GOT3 (cell line): Measurements from ENCODE around the gene GYS1.

Experiments used
- DNase-seq: peaks from one replicate; lab custom pipeline; 2025; ENCODE audit warnings: mixed read lengths; lab: John Stamatoyannopoulos, UW

The GYS1 gene

GRCh38 chr19:49017666-49018351, 24.7 kb upstream of the GYS1 start:
- DNase-seq, result no peak

- no peak for DNase-seq
These were observed 24.0 kb upstream of the GYS1 start, which contains the start of gene LHB for GRCh38 chr19:49017041-49017665. LHB (minus strand) TSS chr19:49017091; CDS start chr19:49017081, 10 bp downstream.

- no peak for DNase-seq
These were observed 23.1 kb upstream of the GYS1 start for GRCh38 chr19:49016067-49016839.

- DNase-seq, result no peak
These were observed 21.8 kb upstream of the GYS1 start for GRCh38 chr19:49014870-49015255.

- no peak for DNase-seq
These were observed 21.2 kb upstream of the GYS1 start for GRCh38 chr19:49014123-49014869.

- no peak for DNase-seq
These were observed 18.1 kb upstream of the GYS1 start for GRCh38 chr19:49011194-49011593.

- no peak for DNase-seq
These were observed 17.3 kb upstream of the GYS1 start for GRCh38 chr19:49010453-49010852.

GRCh38 chr19:49009828-49010227, 16.7 kb upstream of the GYS1 start:
- DNase-seq, result no peak

GRCh38 chr19:49006905-49007304, 13.8 kb upstream of the GYS1 start:
- DNase-seq, result no peak

- DNase-seq, result no peak
These were observed 12.0 kb upstream of the GYS1 start for GRCh38 chr19:49004964-49005614.

GRCh38 chr19:49004133-49004532, 11.0 kb upstream of the GYS1 start:
- DNase-seq, result no peak

- DNase-seq, result no peak
These were observed 6.6 kb upstream of the GYS1 start for GRCh38 chr19:48999481-49000325.

GRCh38 chr19:48997972-48998371, 4.9 kb upstream of the GYS1 start:
- no peak for DNase-seq

- no peak for DNase-seq
These were observed 902 bp upstream of the GYS1 start for GRCh38 chr19:48994035-48994386.

GRCh38 chr19:48992581-48993174, 431 bp downstream of the GYS1 start:
- no peak for DNase-seq

- DNase-seq, result no peak
These were observed 1.1 kb downstream of the GYS1 start for GRCh38 chr19:48991873-48992580.

- DNase-seq, result no peak
These were observed 2.0 kb downstream of the GYS1 start for GRCh38 chr19:48991011-48991609.

- no peak for DNase-seq
These were observed 2.7 kb downstream of the GYS1 start for GRCh38 chr19:48990400-48990799.

- no peak for DNase-seq
These were observed 3.3 kb downstream of the GYS1 start for GRCh38 chr19:48989701-48990291.
